A673 (cell line): ENCODE measurements around the gene BCAS1. TPM values are rescaled to one million over a fixed set of nuclear protein-coding genes. Genes with fewer than 3 reads are reported as not detected.
"Not testable (repeated sequence)": the region's sequence is repeated elsewhere in the genome, so short reads cannot be mapped to it uniquely, and the experiment has no call there.

Experiments used
- BruUV-seq: library from RNA; stranded (reverse); fragments of 400-500 nt; replicated peaks from 2 replicates; lab custom pipeline; 2021; lab: Mats Ljungman, UMichigan
- CTCF ChIA-PET: fragments of 300-600 bp; sonication (Branson Sonifier 250); formaldehyde crosslinking; loops from one replicate; lab custom pipeline; 2022; ENCODE audit warnings: antibody characterized with exemption; lab: Charles Lee
- POLR2A ChIA-PET: fragments of 300-600 bp; sonication (Branson Sonifier 250); formaldehyde crosslinking; loops from one replicate; lab custom pipeline; 2022; ENCODE audit warnings: antibody characterized with exemption; ENCODE audit not compliant: low non-redundant PET; lab: Charles Lee
- DNase-seq: peaks from one replicate; pipeline ENCODE4 v3.0.0-alpha.2; 2015; ENCODE audit warnings: low spot score
- H3K27ac ChIP-seq: fragments of 200-600 bp; sonication (generic); 2 replicates; pipeline ENCODE4 v1.5.1; 2016; ENCODE audit warnings: mixed run types, low read depth, mild to moderate bottlenecking, mixed read lengths, antibody characterized with exemption, low read length; ENCODE audit not compliant: poor library complexity, severe bottlenecking
- H3K27me3 ChIP-seq: fragments of 200-600 bp; sonication (generic); replicated peaks from 2 replicates; pipeline ENCODE4 v1.6.1; 2017; ENCODE audit warnings: mixed run types, low read depth, mild to moderate bottlenecking, mixed read lengths, antibody characterized with exemption, low read length; ENCODE audit not compliant: insufficient read depth, poor library complexity
- H3K36me3 ChIP-seq: fragments of 200-600 bp; sonication (generic); 2 replicates; pipeline ENCODE4 v1.6.1; 2016; ENCODE audit warnings: mixed run types, mild to moderate bottlenecking, mixed read lengths, antibody characterized with exemption, low read length; ENCODE audit not compliant: insufficient read depth, poor library complexity, severe bottlenecking
- H3K4me1 ChIP-seq: fragments of 200-600 bp; sonication (generic); 2 replicates; pipeline ENCODE4 v1.6.1; 2017; ENCODE audit warnings: mixed run types, mild to moderate bottlenecking, mixed read lengths, antibody characterized with exemption, low read length; ENCODE audit not compliant: insufficient read depth, poor library complexity, severe bottlenecking
- H3K4me3 ChIP-seq: fragments of 200-600 bp; sonication (generic); 2 replicates; pipeline ENCODE4 v1.5.1; 2016; ENCODE audit warnings: low read depth, mixed run types, mild to moderate bottlenecking, mixed read lengths, low read length; ENCODE audit not compliant: poor library complexity, severe bottlenecking
- H3K9me3 ChIP-seq: fragments of 200-600 bp; sonication (generic); 2 replicates; pipeline ENCODE4 v1.6.1; 2016; ENCODE audit warnings: mixed run types, low read depth, mild to moderate bottlenecking, mixed read lengths, antibody characterized with exemption, low read length; ENCODE audit not compliant: poor library complexity, severe bottlenecking
- CTCF ChIP-seq: fragments of 300-800, 200-600 bp; sonication (generic); conservative IDR thresholded peaks from 2 replicates; pipeline ENCODE4 v1.5.1; 2017; ENCODE audit warnings: low read depth, mild to moderate bottlenecking, antibody characterized with exemption, low read length, moderate library complexity, mixed read lengths
- EZH2 ChIP-seq: fragments of 200-600 bp; sonication (generic); IDR thresholded peaks from 2 replicates; pipeline ENCODE4 v1.6.1; 2017; ENCODE audit warnings: borderline replicate concordance, low read depth, mild to moderate bottlenecking, mixed read lengths, antibody characterized with exemption, low read length; ENCODE audit not compliant: poor library complexity, severe bottlenecking
- intact Hi-C: fragments of 100-400 bp; cut with micrococcal nuclease; formaldehyde crosslinking; loops from one replicate; pipeline ENCODE4 v1.10.0; 2022; ENCODE audit not compliant: unreplicated experiment
- total RNA-seq: library from RNA; stranded (reverse); gene quantifications from 2 replicates; pipeline ENCODE4 v1.2.3, GENCODE V29; 2021

Gene BCAS1
- total RNA-seq, 1 experiment from 2014 or later: 1.4 TPM

- Histone ChIP-seq H3K4me3 (no peak overlapping the region), H3K27me3 (peaks cover 3% of the 10 kb centered on the region), H3K4me1 (peaks cover 31% of the 10 kb centered on the region), H3K36me3 (no peaks in the 10 kb centered on the region), H3K27ac (no peak overlapping the region), H3K9me3 (no peaks in the 10 kb centered on the region)
- intact Hi-C loops: no loop called here
- TF ChIP-seq EZH2 (no peak), CTCF (no peak)
- DNase-seq: no peak
- no TSS peak for BruUV-seq
- POLR2A ChIA-PET: no interaction called here
- CTCF ChIA-PET: no interaction called here
These were observed 59.0 kb downstream of the BCAS1 start for GRCh38 chr20:54011346-54011745.

GRCh38 chr20:54006216-54006615 is 64.2 kb downstream of the BCAS1 start:
- BruUV-seq, CTCF ChIA-PET, H3K4me3 ChIP-seq, H3K36me3 ChIP-seq, H3K9me3 ChIP-seq, H3K27ac ChIP-seq, POLR2A ChIA-PET, H3K4me1 ChIP-seq, H3K27me3 ChIP-seq, DNase-seq, intact Hi-C loops: not testable (repeated sequence)

GRCh38 chr20:54005524-54005923 is 64.9 kb downstream of the BCAS1 start:
- DNase-seq: no peak
- H3K4me1 ChIP-seq: no peaks in the 10 kb centered on the region
- POLR2A ChIA-PET: no interaction called here
- H3K36me3 ChIP-seq: no peaks in the 10 kb centered on the region
- peaks cover 3% of the 10 kb centered on the region for H3K27me3 ChIP-seq
- no TSS peak for BruUV-seq
- H3K4me3 ChIP-seq: no peak overlapping the region
- H3K27ac ChIP-seq: no peak overlapping the region
- CTCF ChIA-PET: no interaction called here
- intact Hi-C loops: no loop called here
- TF ChIP-seq EZH2 (no peak), CTCF (no peak)
- peaks cover 3% of the 10 kb centered on the region for H3K9me3 ChIP-seq

- ChIA-PET POLR2A (no interaction called here), CTCF (no interaction called here)
- Histone ChIP-seq H3K36me3 (no peaks in the 10 kb centered on the region), H3K4me3 (no peak overlapping the region), H3K4me1 (no peaks in the 10 kb centered on the region), H3K27ac (no peak overlapping the region), H3K27me3 (peaks cover 3% of the 10 kb centered on the region), H3K9me3 (peaks cover 8% of the 10 kb centered on the region)
- DNase-seq: no peak
- no TSS peak for BruUV-seq
- TF ChIP-seq CTCF: no peak
- no peak for TF ChIP-seq EZH2
- intact Hi-C loops: no loop called here
These were observed 65.9 kb downstream of the BCAS1 start for GRCh38 chr20:54004445-54004844.
